ENCODE measurements around the gene MMADHC.

The MMADHC gene

GRCh38 chr2:149587220-149587949 is at the start of gene MMADHC:
MMADHC (minus strand) TSS chr2:149587775; CDS start chr2:149587097, 678 bp downstream.
- peak; percentile 94 for DNase-seq

DNA sequence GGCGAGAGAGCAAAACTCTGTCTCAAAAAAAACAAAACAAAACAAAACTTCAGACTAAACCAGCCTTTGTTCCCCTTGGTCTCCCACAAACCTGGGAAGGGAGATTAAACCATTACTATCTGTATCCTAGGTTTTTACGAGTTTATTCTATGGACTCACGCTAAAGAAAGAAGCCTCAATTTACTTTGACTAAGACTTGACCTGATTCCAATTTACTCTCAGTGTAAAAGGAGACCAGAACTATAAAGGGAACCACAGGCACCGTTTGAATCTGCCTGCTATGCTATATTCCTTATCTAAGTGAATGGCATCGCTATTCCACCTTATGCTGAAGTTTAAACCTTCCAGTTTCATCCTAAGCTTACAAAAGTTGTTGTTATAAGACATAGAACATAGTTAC is 46.5 kb upstream of the MMADHC start:
- DNase-seq, result no peak

- no peak for DNase-seq
Measured at GRCh38 chr2:149630445-149630844, 42.9 kb upstream of the MMADHC start.

- no peak for DNase-seq
Measured at GRCh38 chr2:149629026-149629425, 41.5 kb upstream of the MMADHC start.

DNA sequence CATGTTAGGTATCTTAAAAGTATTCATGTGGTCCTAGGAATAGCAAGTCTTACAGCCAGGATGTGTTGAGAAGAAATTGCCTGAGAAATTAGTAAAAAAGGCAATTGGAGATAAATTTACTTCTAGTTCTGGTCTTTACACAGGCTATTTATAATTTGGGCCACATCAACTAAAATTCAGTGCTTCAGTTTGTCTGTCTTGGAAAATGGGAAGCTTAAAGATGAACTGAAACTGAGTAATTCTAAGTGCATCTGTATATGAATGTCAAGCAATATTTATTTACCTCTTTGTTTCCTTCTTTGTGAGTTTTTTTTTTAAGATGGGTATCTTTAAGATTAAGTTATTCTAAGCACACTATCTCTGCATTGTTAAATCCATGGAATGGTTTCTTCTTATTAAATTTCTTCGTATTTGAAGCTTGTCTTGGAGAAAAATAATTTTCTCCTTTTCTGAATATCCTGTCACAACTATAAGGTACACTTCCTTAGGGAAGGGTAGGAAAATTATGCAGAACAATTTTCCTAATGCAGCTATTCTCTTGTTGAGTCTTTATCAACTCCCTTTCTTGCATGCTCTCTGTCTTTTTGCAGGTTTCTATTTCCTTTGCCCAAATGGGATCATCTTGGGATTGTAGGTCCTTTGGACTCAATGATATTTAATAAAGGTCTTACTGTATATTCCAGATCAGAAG is 39.7 kb upstream of the MMADHC start:
- DNase-seq, result no peak

GRCh38 chr2:149625671-149626070 is 38.1 kb upstream of the MMADHC start:
- DNase-seq, result no peak

DNA sequence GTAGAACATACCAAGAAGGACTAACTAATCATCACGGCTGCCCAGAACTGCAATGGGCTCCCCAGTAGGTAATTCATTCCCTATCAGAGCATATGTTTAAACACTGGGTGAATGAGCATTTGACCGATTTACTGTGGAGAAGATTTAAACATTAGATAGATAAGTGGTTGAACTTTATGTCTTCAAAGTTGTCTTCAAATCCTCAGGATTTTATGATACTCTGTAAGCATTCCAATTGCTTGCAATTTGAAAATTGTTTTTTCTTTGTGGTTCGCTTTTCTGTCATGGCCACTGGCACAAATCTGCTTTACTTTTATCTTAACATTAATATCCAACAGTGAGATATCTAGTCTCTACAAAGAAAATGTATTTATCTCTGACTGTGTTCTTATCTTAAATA is 37.7 kb upstream of the MMADHC start:
- DNase-seq, result no peak

DNA sequence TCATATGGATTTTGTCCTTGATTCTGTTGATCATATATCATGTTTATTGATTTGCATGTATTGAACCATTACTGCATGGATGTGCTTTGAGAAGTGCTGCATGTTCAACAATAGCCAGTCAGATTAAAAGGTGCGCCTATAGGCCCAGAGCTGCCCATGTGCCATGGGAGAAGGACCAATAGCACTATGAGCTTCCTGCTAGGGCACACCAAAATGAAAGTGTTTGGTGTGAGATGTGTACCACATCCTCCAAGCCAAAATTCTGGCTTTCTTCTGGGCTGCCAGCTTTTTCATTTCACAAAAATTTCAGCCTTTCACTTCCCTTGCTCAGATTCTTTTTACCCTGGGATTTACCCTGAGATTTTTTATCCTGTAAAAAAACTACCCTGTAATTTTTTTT is 34.8 kb upstream of the MMADHC start:
- no peak for DNase-seq

DNA sequence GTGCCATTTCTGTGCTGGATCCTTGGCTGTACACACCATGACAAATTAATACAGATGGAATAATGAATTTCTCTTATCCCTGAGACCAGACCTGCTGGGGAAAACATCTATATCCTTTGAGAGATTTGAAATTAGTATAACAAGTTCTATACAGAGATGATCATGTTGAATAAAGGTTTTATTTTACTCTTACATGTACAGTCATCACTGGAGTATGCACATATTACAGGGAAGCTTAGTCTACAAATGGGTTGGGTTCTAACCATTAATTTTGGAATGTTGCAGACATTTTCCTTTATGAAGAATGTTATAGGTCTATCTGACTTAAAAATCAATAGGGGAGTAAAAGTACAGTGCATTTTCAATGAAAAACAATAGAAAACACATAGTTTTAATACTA is 29.9 kb upstream of the MMADHC start:
- no peak for DNase-seq

- no peak for DNase-seq
Measured at GRCh38 chr2:149616681-149617456, 29.3 kb upstream of the MMADHC start.

- DNase-seq, result no peak
Measured at GRCh38 chr2:149613704-149614103, 26.1 kb upstream of the MMADHC start.

DNA sequence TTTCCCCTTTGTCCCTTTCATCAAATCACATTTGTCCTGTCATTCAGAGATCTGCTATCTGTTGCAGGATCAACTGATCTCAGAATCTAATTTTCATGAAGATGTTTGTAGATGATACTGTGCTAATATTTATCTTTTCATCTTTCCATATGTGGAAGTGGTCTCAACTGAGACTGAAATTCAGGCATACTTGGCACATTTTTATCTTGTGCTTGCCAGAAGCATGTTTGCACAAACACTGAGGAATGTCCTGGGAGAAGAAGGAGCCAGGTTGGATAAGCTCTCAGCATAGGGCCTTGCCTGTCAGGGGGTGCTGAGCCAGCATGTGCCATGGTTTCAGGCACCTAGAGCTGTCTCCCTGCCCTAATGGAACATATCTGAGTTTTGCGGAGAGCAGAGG is 24.5 kb upstream of the MMADHC start:
- DNase-seq, result no peak

DNA sequence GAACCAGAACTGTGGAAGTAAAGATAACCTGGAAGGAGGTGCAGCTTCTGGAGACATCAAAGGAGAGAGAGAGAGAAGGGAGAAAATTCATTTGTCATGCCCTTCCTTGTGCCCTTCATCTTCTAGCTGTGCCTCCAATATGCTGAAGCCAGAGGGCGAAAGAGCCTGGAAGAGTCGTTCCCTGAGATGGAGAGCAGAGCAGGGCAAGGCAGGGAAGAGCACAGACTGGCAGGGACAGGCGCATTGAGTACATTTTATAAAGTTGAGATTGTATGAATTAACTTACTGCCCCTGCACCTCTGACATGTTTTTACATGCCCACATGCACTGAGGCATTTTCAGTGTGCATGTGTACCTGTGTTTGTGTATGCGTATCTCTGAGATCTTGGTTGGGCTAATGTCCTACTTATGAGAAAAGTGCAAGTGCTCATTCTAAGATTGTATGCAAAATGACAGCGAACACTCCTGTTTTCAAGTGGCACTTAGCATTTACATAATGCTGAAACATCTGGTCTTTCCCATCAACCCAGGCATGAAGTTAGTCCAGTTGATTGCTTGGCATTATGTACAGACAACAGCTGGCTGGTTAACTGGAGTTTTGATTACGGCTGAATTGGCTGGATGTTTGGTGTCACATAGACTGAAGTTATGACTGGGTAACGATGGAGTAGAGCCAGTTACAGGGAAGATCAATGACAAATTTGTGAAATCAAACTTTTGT is 23.7 kb upstream of the MMADHC start:
- no peak for DNase-seq

GRCh38 chr2:149606251-149606811 is 18.8 kb upstream of the MMADHC start:
- DNase-seq, result no peak

DNA sequence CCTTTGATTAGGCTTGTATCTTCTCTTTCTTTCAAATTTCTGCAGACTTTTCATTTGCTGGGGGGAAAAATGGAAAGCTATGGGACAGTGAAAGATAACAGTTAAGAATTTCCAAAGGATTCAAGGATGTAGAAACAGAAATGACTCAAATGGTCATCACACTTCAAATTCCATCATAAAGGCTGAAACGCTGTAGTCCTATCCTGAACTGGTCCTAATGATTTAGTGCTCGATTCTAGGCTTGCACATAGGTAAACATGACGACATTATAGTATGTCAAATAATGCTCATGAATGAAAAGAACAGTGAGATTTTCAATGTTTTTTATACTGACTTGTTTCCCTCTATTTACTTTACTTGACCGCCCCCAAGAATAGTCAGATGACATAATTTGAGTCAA is 15.7 kb upstream of the MMADHC start:
- DNase-seq, result no peak

- no peak for DNase-seq
Measured at GRCh38 chr2:149601141-149601796, 13.7 kb upstream of the MMADHC start.

DNA sequence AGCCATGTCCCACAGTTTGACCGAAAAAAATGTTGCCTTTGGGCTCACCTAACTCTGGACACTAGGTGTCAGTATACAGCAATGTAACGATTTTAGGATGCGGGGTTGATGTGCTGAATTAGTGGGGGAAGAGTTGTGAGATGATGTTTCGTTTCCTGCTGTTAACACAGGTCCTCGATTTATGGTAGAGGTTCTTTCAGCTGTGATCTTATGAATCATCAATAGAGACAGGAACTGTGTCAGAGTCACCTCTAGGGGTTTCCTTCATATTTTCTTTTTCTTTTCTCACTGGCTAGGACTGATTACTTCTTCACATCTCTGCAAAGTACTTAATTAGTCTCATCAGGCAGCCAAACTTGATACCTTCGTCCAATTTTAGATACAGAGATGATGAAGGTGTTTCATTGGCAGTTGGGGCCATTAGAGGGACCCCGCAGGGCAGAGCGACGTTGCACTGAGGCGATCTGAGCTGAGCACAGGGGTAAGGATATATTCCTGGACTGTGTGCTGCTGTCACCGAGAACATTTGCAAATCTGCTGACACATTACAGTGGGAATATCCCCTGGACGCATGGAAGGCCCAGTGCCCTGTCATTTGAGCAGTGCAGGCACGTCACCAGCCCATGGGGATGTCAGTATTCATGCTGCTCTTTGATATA is 10.2 kb upstream of the MMADHC start:
- DNase-seq, result peak; percentile 44

DNA sequence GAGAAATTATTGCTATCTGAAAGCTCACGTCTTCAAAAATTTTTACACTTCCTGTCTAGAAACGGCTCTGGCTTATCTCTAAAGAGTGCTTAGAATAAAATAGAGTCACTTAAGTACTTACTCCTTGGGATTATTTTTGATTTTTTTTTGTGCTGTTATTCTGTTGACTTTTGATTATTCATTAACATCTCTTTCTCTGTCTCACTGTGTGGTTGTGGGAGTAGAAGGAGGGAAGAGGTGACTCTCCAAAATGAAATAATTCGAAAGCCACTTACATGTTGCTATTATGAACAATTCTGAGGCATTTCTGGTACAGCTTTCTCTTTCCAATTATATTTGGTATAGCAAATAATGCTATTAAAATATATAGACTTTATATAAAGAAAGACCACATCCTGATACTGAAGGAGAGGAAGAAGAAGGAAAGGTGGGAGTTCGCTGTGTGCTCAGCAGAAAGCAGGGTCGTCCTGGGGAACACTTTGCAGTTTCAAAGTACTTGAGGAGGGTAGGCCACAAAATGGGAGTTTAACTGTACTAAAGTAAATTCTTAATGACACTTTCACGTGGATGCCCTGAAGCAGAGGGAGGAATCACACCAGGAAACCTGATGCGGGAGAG is 9.6 kb upstream of the MMADHC start:
- no peak for DNase-seq

GRCh38 chr2:149596471-149596870 is 8.9 kb upstream of the MMADHC start:
- no peak for DNase-seq

DNA sequence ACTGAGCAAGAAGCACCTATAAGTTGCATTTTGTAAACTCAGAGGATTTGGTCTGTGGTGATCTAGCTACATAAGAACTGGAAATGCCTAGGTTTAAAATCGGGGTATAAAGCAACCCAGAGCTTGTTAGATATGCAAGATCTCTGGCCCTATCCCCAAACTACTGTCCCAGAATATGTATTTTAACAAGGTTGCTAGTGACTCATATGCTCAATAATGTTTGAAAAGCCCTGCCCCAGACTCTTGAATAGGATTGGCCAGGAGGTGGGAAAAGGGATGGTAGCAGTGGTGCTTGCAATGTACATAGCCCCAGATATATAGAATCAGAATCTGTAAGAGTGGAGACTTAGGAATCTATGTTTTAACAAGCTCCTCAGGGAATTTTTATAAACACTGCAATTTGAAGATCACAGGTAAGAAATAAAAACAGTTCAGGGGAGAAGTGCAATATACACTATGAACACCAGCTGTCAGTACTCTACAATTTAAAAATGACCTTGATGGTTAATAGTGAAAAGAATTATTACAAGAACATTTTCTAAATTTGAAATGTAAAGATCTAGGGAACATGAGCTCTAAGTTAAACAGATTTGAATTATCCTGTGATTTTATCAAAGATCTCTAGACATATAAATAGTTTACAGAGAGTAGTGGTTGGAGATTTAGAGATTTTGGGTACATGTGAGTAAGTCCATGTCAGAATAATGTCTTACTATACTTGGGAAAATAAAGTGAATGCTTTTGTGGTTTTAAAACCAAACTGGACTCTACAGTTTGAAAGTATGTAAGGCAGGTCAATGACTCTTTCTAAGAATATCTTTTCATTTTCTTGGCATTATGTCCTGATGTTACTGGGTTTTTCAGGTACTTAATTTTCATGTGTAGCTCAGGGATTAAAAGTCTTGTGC is 7.7 kb upstream of the MMADHC start:
- DNase-seq, result no peak
